HG02884 (cell line): Measurements from ENCODE around the gene RECQL.

ENCODE experiments used
- ATAC-seq: cut with Tn5 transposase; IDR thresholded peaks from one replicate; pipeline ENCODE4 v1.9.1; 2021; ENCODE audit warnings: mild to moderate bottlenecking, moderate library complexity; ENCODE audit not compliant: unreplicated experiment

The RECQL gene

GRCh38 chr12:21501258-21502163, at the start of gene RECQL, which contains the start of gene GOLT1B:
Gene RECQL (minus strand): TSS chr12:21501635. CDS start chr12:21499570, 2,065 bp downstream.
Gene GOLT1B (plus strand): TSS chr12:21501789. CDS start chr12:21501924, 135 bp downstream.
- ATAC-seq: peak; percentile 98

GRCh38 chr12:21547437-21547836, 46.0 kb upstream of the RECQL start:
- no peak for ATAC-seq

GRCh38 chr12:21546716-21547115, 45.3 kb upstream of the RECQL start:
- no peak for ATAC-seq

GRCh38 chr12:21545557-21545956, 44.1 kb upstream of the RECQL start:
- no peak for ATAC-seq

GRCh38 chr12:21543151-21543550, 41.7 kb upstream of the RECQL start:
- ATAC-seq: no peak

GRCh38 chr12:21542403-21542802, 41.0 kb upstream of the RECQL start:
- ATAC-seq: no peak

- no peak for ATAC-seq
Observed at GRCh38 chr12:21541773-21542172, 40.3 kb upstream of the RECQL start.

GRCh38 chr12:21539797-21540196, 38.4 kb upstream of the RECQL start:
- no peak for ATAC-seq

GRCh38 chr12:21538061-21538653, 36.7 kb upstream of the RECQL start:
- no peak for ATAC-seq

GRCh38 chr12:21529456-21529855, 28.0 kb upstream of the RECQL start:
- ATAC-seq: no peak

GRCh38 chr12:21528953-21529352, 27.5 kb upstream of the RECQL start:
- ATAC-seq: no peak

GRCh38 chr12:21527451-21528180, 26.2 kb upstream of the RECQL start:
- peak; percentile 84 for ATAC-seq

- ATAC-seq: no peak
Observed at GRCh38 chr12:21526721-21527345, 25.4 kb upstream of the RECQL start.

GRCh38 chr12:21526053-21526452, 24.6 kb upstream of the RECQL start, which contains the start of gene SPX:
Gene SPX (plus strand): TSS chr12:21526296. CDS start chr12:21526473, 177 bp downstream.
- ATAC-seq: no peak

GRCh38 chr12:21523148-21523547, 21.7 kb upstream of the RECQL start:
- no peak for ATAC-seq

GRCh38 chr12:21521541-21521940, 20.1 kb upstream of the RECQL start:
- ATAC-seq: no peak

GRCh38 chr12:21518451-21518850, 17.0 kb upstream of the RECQL start:
- no peak for ATAC-seq

- no peak for ATAC-seq
Observed at GRCh38 chr12:21516281-21516680, 14.8 kb upstream of the RECQL start.

- ATAC-seq: peak; percentile 95
Observed at GRCh38 chr12:21509768-21510167, 8.3 kb upstream of the RECQL start.

GRCh38 chr12:21507849-21508248, 6.4 kb upstream of the RECQL start:
- no peak for ATAC-seq

GRCh38 chr12:21505888-21506287, 4.5 kb upstream of the RECQL start:
- ATAC-seq: no peak
